ENCODE measurements around the gene SH3PXD2A. TPM values are rescaled to one million over a fixed set of nuclear protein-coding genes. Genes with fewer than 3 reads are reported as not detected.
A peak's percentile ranks its signal among the peaks of the same experiment; 100 is the strongest.

Gene SH3PXD2A
- total and polyA plus RNA-seq, 7 donors: 3.0 to 57.7 (median 10.6) TPM

DNA sequence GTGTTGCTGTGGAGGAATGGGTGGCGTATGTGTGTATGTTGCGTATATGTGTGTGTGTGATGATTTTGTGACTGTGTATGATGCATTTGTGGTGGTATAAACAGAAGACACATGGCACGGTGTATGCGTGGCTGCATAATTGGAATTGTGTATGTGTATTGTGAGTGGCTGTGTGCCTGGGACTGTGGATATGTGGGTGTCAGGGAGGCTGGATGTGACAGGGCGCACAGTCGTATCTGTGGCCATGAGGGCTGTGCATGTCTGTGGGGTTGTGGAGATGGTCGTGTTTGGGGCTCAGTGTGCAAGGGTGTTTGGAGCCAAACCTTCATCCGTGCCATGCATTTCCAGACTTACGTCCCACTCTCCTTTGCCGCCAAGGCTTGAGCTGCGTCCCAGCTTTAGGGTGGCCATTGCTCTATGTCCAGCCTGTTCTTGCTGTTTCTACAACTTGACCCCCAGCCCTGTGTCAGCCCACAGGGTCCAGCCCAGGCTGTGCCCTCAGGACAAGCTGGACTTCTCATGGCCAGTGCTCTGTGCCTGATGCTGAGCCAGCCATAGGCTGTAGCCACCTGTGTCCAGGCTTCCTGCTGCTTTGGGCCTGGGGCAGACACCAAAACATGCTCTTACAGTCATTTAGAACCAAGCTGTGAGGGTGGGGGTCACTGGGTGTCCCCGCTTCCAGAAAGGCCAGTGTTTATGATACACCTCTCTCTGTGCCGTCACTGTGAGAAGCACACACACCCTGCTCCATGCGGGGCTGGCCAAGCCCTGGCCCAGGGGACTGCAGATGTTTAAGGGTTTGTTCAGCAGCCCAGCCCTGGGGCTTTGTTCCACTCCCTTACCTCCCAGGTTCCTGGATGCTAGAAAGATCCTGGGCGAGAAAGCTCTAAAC, 234.2 kb downstream of the SH3PXD2A start:
- 85 to 89% (median 86%) methylated on average over 15 of the region's 15 CpGs for WGBS, 3 donors
- peaks cover 60% of the 10 kb centered on the region for H3K4me1 ChIP-seq
- intact Hi-C loops (cut with DNase I): no loop called here
- H3K9me3 ChIP-seq: no peaks in the 10 kb centered on the region
- ATAC-seq: no peak
- H3K36me3 ChIP-seq (ENCODE audit: insufficient read depth in 1 of 2, low read depth in 1 of 2): peaks cover 1 to 49% of the 10 kb centered on the region in 2 donors
- H3K27ac ChIP-seq: peak overlapping the region; percentile 9
- TF ChIP-seq, protein P1, sequence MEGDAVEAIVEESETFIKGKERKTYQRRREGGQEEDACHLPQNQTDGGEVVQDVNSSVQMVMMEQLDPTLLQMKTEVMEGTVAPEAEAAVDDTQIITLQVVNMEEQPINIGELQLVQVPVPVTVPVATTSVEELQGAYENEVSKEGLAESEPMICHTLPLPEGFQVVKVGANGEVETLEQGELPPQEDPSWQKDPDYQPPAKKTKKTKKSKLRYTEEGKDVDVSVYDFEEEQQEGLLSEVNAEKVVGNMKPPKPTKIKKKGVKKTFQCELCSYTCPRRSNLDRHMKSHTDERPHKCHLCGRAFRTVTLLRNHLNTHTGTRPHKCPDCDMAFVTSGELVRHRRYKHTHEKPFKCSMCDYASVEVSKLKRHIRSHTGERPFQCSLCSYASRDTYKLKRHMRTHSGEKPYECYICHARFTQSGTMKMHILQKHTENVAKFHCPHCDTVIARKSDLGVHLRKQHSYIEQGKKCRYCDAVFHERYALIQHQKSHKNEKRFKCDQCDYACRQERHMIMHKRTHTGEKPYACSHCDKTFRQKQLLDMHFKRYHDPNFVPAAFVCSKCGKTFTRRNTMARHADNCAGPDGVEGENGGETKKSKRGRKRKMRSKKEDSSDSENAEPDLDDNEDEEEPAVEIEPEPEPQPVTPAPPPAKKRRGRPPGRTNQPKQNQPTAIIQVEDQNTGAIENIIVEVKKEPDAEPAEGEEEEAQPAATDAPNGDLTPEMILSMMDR (IDR thresholded peaks at IDR 0.05): no peak
- DNase-seq: no peak
- no peaks in the 10 kb centered on the region for H3K27me3 ChIP-seq (ENCODE audit: insufficient read depth in 3 of 3, low read length in 2 of 3)
- H3K4me3 ChIP-seq: no peak overlapping the region

DNA sequence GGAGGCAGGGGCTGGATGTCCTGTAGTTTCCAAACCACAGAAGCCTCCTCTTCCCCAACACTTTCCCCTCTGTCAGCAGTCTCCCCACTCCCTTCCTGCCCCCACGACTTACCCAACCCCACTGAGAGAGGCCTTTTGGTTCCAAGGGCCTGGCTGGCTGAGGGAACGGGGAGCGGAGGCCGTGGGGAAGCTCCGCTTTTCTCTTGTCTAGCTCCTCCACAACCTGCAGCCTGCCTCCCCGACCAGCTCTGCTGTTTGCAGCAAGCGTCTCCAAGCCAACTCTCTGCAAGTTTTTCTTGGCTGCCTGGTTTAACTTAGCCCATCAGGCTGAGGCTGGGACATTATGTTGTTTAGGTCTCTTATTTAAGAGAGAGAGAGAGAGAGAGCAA, 235.0 kb downstream of the SH3PXD2A start:
- Histone ChIP-seq H3K27ac (peak overlapping the region; percentile 46), H3K4me1 (peaks cover 67% of the 10 kb centered on the region), H3K36me3 (ENCODE audit: insufficient read depth in 1 of 2, low read depth in 1 of 2) (peaks cover 0 to 42% of the 10 kb centered on the region in 2 donors), H3K9me3 (no peaks in the 10 kb centered on the region), H3K4me3 (no peak overlapping the region), H3K27me3 (ENCODE audit: insufficient read depth in 3 of 3, low read length in 2 of 3) (no peaks in the 10 kb centered on the region)
- no peak for DNase-seq
- TF ChIP-seq, protein P1 (IDR thresholded peaks at IDR 0.05): no peak
- ATAC-seq: no peak
- intact Hi-C loops (cut with DNase I): no loop called here
- 72 to 90% (median 79%) methylated on average over 7 of the region's 7 CpGs for WGBS, 3 donors

DNA sequence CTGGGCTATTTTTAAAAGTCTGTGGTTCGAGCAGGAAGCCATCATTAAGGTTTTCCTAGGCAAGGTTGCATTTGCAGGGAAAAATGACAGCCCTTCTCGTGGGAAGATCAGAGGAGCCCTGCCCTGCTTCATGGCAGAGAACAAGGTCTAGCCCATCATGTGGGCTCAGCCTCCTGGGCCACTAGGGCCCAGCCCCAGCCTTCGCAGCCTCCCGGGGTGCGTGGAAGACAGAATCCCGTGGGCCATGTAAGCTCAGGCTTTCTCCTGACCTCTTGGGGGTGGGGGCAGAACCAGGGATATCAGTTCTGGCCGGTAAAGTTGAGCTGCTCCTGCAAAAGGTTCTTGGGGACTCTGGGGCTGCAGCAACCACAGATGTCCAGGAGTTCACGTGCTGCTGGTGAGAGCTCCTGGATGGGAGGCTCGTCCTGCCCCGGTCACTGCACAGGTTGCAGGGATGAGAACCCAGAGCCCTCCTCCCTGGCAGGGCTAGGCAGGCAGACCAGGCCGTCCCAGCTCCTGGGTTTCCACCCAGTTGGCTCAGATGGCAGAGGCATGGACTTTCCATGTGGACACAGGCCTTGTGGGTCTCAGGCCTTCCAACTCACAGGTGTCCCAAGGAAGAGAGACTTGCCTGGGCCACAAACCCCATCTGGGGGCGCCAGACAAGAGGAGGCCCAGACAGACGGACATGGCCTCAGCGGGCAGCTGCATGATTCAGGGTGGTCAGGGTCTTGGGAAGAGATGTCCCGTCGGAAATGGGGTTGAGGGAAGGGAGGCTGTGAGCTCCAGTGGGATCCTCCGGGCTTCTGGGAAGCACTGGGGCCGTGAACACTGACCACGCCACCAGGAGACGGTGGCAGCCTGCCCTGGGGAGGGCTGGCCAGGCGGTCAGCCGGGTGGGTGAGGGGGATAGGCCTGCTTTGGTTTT, 235.7 kb downstream of the SH3PXD2A start:
- DNase-seq (no peak), ATAC-seq (no peak)
- Histone ChIP-seq H3K36me3 (ENCODE audit: insufficient read depth in 1 of 2, low read depth in 1 of 2) (peaks cover 0 to 35% of the 10 kb centered on the region in 2 donors), H3K4me3 (no peak overlapping the region), H3K27ac (peak overlapping the region; percentile 46), H3K9me3 (no peaks in the 10 kb centered on the region), H3K27me3 (ENCODE audit: insufficient read depth in 3 of 3, low read length in 2 of 3) (no peaks in the 10 kb centered on the region), H3K4me1 (peaks cover 74% of the 10 kb centered on the region)
- TF ChIP-seq, protein P1 (IDR thresholded peaks at IDR 0.05): no peak
- WGBS, 3 donors: 69 to 73% (median 71%) methylated on average over 20 to 22 of the region's 22 CpGs
- intact Hi-C loops (cut with DNase I): loop anchor here (5.0 kb wide), 2 partner anchors 33 to 43 kb away; no protein-coding TSS in a partner anchor

DNA sequence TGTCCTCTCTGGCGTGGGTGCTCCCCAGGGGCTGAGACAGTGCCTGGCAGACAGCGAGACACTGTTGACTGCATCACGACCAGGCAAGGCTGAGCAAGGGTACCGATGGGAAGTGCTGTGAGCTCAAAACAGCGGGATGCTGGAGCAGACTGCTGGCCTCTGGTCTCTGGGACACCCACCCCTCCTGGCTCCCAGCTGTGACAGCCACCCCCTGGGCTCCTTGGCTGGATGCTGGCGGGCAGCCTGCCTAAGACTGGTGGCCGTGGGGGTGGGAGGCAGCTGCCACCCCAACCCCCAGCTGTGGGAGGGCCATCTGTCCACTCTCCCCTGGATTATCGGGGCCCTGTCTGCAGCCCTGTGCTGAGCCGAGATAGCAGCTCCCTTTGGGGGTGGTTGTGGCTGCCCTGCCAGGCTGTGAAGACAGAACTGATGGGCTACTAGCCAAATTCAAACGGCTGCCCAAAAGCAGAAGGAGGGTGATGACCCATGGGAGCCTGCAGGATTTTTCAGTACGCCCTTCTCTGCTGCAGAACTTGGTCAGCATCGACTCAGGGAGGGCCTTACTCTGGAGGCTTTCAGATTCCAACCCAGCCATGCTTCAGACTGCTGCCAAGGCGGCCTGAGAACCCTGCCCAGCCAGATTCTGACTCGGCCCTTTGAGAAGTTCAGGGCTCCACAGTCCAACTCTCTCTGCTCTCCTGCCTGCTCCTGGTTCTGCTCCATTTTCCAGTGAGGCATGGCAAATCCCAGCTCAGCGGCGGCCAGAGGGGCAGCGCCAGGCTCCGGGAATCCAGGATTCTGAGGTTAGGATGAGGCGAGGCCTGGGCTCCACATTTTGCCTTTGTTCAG, 236.6 kb downstream of the SH3PXD2A start:
- Histone ChIP-seq H3K4me1 (peaks cover 82% of the 10 kb centered on the region), H3K36me3 (ENCODE audit: insufficient read depth in 1 of 2, low read depth in 1 of 2) (peaks cover 0 to 26% of the 10 kb centered on the region in 2 donors), H3K27ac (peak overlapping the region; percentile 50), H3K9me3 (no peaks in the 10 kb centered on the region), H3K27me3 (ENCODE audit: insufficient read depth in 3 of 3, low read length in 2 of 3) (no peaks in the 10 kb centered on the region), H3K4me3 (no peak overlapping the region)
- TF ChIP-seq, protein P1 (IDR thresholded peaks at IDR 0.05): no peak
- intact Hi-C loops (cut with DNase I): loop anchor here (5.0 kb wide), 2 partner anchors 34 to 44 kb away; no protein-coding TSS in a partner anchor
- WGBS, 3 donors: 35 to 57% (median 35%) methylated on average over 18 to 19 of the region's 19 CpGs
- ATAC-seq: peak in 2 of 4 donors; percentile 27 to 44
- DNase-seq: peak; percentile 75 to 86
